PC-3 (cell line): ENCODE measurements around the gene ACAT2. TPM values are rescaled to one million over a fixed set of nuclear protein-coding genes. Genes with fewer than 3 reads are reported as not detected.
"Not testable (repeated sequence)": the region's sequence is repeated elsewhere in the genome, so short reads cannot be mapped to it uniquely, and the experiment has no call there.

Source experiments
- ATAC-seq: fragments of 200-7000 bp; cut with Tn5 transposase; 2 replicates; pipeline ENCODE4 v1.9.1; 2020; ENCODE audit warnings: mild to moderate bottlenecking, moderate library complexity
- BruUV-seq: library from RNA; stranded (reverse); fragments of 400-500 nt; replicated peaks from 2 replicates; lab custom pipeline; 2021; lab: Mats Ljungman, UMichigan
- CTCF ChIA-PET: fragments of 300-600 bp; sonication (Branson Sonifier 250); formaldehyde crosslinking; loops from one replicate; lab custom pipeline; 2022; ENCODE audit warnings: antibody characterized with exemption; lab: Charles Lee
- POLR2A ChIA-PET: fragments of 300-600 bp; sonication (Branson Sonifier 250); formaldehyde crosslinking; loops from one replicate; lab custom pipeline; 2022; ENCODE audit warnings: antibody characterized with exemption; ENCODE audit not compliant: unreplicated experiment; lab: Charles Lee
- DNase-seq: peaks from one replicate; pipeline ENCODE4 v3.0.0-alpha.2; 2015
- H2AFZ ChIP-seq: fragments of 300-600 bp; sonication (generic); 2 replicates; pipeline ENCODE4 v1.6.0; 2016; ENCODE audit warnings: antibody characterized with exemption, low read length
- H3F3A ChIP-seq: fragments of 300-600 bp; sonication (generic); one replicate; pipeline ENCODE4 v1.6.0; 2017; ENCODE audit warnings: antibody characterized with exemption, low read length, control low read depth, mild to moderate bottlenecking; ENCODE audit not compliant: unreplicated experiment
- H3K27ac ChIP-seq: fragments of 300-600 bp; sonication (generic); 2 replicates; pipeline ENCODE4 v1.5.1; 2016; ENCODE audit warnings: mild to moderate bottlenecking, low read length
- H3K27me3 ChIP-seq: fragments of 300-600 bp; sonication (generic); 2 replicates; pipeline ENCODE4 v1.6.1; 2016; ENCODE audit warnings: low read length, mixed read lengths
- H3K36me3 ChIP-seq: fragments of 300-600 bp; sonication (generic); 2 replicates; pipeline ENCODE4 v1.6.1; 2016; ENCODE audit warnings: low read depth, mixed run types, low read length, mixed read lengths
- H3K4me1 ChIP-seq: fragments of 300-600 bp; sonication (generic); 2 replicates; pipeline ENCODE4 v1.5.1; 2016; ENCODE audit warnings: low read length; ENCODE audit not compliant: insufficient read depth
- H3K4me2 ChIP-seq: fragments of 300-600 bp; sonication (generic); 2 replicates; pipeline ENCODE4 v1.6.0; 2016; ENCODE audit warnings: low read length
- H3K4me3 ChIP-seq: fragments of 300-600 bp; sonication (generic); 2 replicates; pipeline ENCODE4 v1.5.1; 2016; ENCODE audit warnings: mild to moderate bottlenecking, low read length, mixed read lengths
- H3K79me2 ChIP-seq: fragments of 300-600 bp; sonication (generic); 2 replicates; pipeline ENCODE4 v1.6.1; 2017; ENCODE audit warnings: low read length, mixed read lengths
- H3K9ac ChIP-seq: fragments of 300-600 bp; sonication (generic); 2 replicates; pipeline ENCODE4 v1.6.0; 2016; ENCODE audit warnings: mild to moderate bottlenecking, low read length
- H3K9me2 ChIP-seq: fragments of 300-600 bp; sonication (generic); replicated peaks from 2 replicates; pipeline ENCODE4 v1.6.1; 2016; ENCODE audit warnings: mixed run types, low read length, mixed read lengths
- H3K9me3 ChIP-seq: fragments of 300-600 bp; sonication (generic); 2 replicates; pipeline ENCODE4 v1.6.1; 2016; ENCODE audit warnings: low read length, mixed read lengths
- H4K20me1 ChIP-seq: fragments of 300-600 bp; sonication (generic); 2 replicates; pipeline ENCODE4 v1.6.1; 2016; ENCODE audit warnings: low read length, mixed read lengths
- EZH2 ChIP-seq: fragments of 300-600 bp; sonication (generic); IDR thresholded peaks from one replicate; pipeline ENCODE4 v1.6.1; 2017; ENCODE audit warnings: antibody characterized with exemption, mild to moderate bottlenecking, low read length; ENCODE audit not compliant: unreplicated experiment
- EZH2phosphoT487 ChIP-seq: fragments of 300-600 bp; sonication (generic); IDR thresholded peaks from 2 replicates; pipeline ENCODE4 v1.6.1; 2018; ENCODE audit warnings: mild to moderate bottlenecking, antibody characterized with exemption, low read length, borderline replicate concordance
- intact Hi-C: fragments of 100-400 bp; cut with micrococcal nuclease; formaldehyde crosslinking; loops from 2 replicates; pipeline ENCODE4 v1.9.0; 2023
- total RNA-seq: library from RNA; depleted of rRNA; stranded (reverse); fragments of >200 nt; gene quantifications from 2 replicates; pipeline ENCODE4 v1.2.3, GENCODE V29; 2014
- TF ChIP-seq, protein P1 (sequence below): fragments of 300-600 bp; sonication (generic); conservative IDR thresholded peaks from 2 replicates; pipeline ENCODE4 v1.5.1; 2017; ENCODE audit warnings: antibody characterized with exemption, low read depth, mild to moderate bottlenecking, low read length

Gene ACAT2
- total RNA-seq, 1 experiment from 2014 or later = 36.0 TPM

DNA sequence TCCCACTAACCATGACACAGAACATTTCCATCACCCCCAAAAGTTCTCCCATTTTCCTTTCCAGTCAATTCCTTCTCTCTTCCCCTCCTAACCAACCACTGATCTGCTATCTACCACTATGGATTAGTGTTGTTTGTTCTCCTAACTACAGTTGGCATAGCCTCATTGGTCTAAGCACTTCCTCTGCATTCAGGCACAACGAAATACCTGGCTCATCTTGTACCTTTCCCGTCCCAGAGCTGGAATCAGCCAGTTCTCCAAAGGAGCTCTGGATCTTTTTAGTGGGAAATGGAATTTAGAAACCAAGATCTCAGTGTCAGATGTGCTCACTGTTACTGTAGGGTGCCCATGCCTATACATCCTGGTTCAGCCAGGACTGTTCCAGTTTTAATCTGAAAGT, 38.6 kb upstream of the ACAT2 start:
- no TSS peak for BruUV-seq
- Histone ChIP-seq H3K9me3 (no peaks in the 10 kb centered on the region), H3F3A (no peaks in the 10 kb centered on the region), H3K9me2 (no peaks in the 10 kb centered on the region), H3K9ac (no peak overlapping the region), H3K79me2 (peaks cover 65% of the 10 kb centered on the region), H4K20me1 (peaks cover 5% of the 10 kb centered on the region), H3K27ac (no peak overlapping the region), H3K4me3 (no peak overlapping the region), H3K4me1 (0 out of 2 replicates have a peak, but pooled peaks cover 3% of the 10 kb centered on the region), H2AFZ (no peak overlapping the region), H3K27me3 (no peaks in the 10 kb centered on the region), H3K4me2 (no peak overlapping the region), H3K36me3 (no peaks in the 10 kb centered on the region)
- ATAC-seq (no peak), DNase-seq (no peak)
- intact Hi-C loops = no loop called here
- ChIA-PET POLR2A (no interaction called here), CTCF (no interaction called here)
- TF ChIP-seq, protein P1, sequence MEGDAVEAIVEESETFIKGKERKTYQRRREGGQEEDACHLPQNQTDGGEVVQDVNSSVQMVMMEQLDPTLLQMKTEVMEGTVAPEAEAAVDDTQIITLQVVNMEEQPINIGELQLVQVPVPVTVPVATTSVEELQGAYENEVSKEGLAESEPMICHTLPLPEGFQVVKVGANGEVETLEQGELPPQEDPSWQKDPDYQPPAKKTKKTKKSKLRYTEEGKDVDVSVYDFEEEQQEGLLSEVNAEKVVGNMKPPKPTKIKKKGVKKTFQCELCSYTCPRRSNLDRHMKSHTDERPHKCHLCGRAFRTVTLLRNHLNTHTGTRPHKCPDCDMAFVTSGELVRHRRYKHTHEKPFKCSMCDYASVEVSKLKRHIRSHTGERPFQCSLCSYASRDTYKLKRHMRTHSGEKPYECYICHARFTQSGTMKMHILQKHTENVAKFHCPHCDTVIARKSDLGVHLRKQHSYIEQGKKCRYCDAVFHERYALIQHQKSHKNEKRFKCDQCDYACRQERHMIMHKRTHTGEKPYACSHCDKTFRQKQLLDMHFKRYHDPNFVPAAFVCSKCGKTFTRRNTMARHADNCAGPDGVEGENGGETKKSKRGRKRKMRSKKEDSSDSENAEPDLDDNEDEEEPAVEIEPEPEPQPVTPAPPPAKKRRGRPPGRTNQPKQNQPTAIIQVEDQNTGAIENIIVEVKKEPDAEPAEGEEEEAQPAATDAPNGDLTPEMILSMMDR = no peak
- TF ChIP-seq EZH2phosphoT487 (no peak), EZH2 (no peak)

GRCh38 chr6:159724778-159725177, 37.1 kb upstream of the ACAT2 start:
- Histone ChIP-seq H3K27ac (no peak overlapping the region), H2AFZ (no peak overlapping the region), H3K9ac (no peak overlapping the region), H3K4me2 (peak overlapping the region; percentile 85; the same call in 1 of the 2 replicates), H3K4me1 (peaks cover 8% of the 10 kb centered on the region; the same call in 1 of the 2 replicates), H3K9me3 (no peaks in the 10 kb centered on the region), H4K20me1 (peaks cover 20% of the 10 kb centered on the region), H3K4me3 (no peak overlapping the region), H3K9me2 (no peaks in the 10 kb centered on the region), H3K79me2 (peaks cover 80% of the 10 kb centered on the region), H3K36me3 (0 out of 2 replicates have a peak, but pooled peaks cover 3% of the 10 kb centered on the region), H3F3A (no peaks in the 10 kb centered on the region), H3K27me3 (no peaks in the 10 kb centered on the region)
- CTCF ChIA-PET = no interaction called here
- intact Hi-C loops = no loop called here
- no peak for ATAC-seq
- no peak for DNase-seq
- BruUV-seq = no TSS peak
- POLR2A ChIA-PET = no interaction called here
- no peak for TF ChIP-seq EZH2phosphoT487
- TF ChIP-seq EZH2 = no peak
- TF ChIP-seq, protein P1 = no peak

DNA sequence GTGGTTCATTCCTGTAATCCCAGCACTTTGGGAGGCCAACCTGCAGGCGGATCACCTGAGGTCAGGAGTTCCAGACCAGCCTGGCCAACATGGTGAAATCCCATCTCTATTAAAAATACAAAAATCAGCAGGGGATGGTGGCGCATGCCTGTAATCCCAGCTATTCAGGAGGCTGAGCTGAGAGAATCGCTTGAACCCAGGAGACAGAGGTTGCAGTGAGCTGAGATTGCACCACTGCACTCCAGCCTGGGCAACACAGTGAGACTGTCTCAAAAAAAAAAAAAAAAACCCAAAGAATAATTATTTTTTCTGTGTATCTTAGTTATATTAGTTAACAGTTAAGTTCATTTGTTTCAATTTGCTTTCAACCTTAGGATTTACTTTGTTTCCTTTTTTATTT, 36.6 kb upstream of the ACAT2 start:
- H3K36me3 ChIP-seq, POLR2A ChIA-PET, H3K9me2 ChIP-seq, H3K27ac ChIP-seq, ATAC-seq, H2AFZ ChIP-seq, H3K4me3 ChIP-seq, CTCF ChIA-PET, BruUV-seq, intact Hi-C loops, DNase-seq, H3K9ac ChIP-seq, H3K27me3 ChIP-seq, H3F3A ChIP-seq, H3K9me3 ChIP-seq: not testable (repeated sequence)
- peaks cover 83% of the 10 kb centered on the region for H3K79me2 ChIP-seq
- H3K4me1 ChIP-seq = peaks cover 12% of the 10 kb centered on the region
- H4K20me1 ChIP-seq = peaks cover 24% of the 10 kb centered on the region
- H3K4me2 ChIP-seq = peak overlapping the region; percentile 85; the same call in 1 of the 2 replicates
